ENCODE measurements around the gene HLTF. TPM values are rescaled to one million over a fixed set of nuclear protein-coding genes. Genes with fewer than 3 reads are reported as not detected.

The HLTF gene
- total RNA-seq, 6 experiments from 2014 or later = 10.5 to 14.6 (median 12.3) TPM

DNA sequence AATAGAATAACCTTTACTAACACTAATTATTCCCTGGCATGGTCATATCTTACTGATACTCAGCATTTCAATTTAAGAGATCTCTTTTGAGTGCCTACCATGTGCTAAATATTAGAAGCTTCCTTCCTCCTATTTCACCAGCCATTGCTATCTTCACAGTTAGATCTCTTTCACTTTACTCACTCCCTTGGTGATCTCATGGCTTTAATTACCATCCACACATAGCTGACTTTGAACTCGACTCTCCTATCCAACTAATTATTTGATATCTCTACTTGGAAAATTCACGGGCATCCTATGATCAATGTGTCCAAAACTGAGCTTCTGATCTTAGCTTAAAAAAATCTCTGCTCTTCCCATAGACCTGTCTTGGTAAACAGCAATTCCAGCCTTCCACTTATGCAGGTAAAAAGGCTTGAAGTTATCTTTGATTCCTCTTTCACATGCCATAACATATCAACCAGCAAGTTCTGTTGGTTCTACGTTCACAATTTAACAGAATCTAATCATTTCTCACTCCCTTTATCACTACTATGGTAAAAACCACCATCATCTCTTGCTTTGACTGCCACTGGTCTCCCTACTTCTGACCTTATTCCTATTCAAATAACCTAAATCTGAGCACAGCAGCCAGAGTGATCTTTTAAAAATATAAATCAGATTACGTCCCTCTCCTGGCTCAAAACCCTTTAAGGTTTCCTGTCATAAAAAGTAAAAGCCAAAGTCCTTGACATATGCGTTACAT, 41.8 kb downstream of the HLTF start:
- Histone ChIP-seq H3K4me3 (no peak overlapping the region), H3K36me3 (no peaks in the 10 kb centered on the region), H3K27me3 (no peaks in the 10 kb centered on the region), H3K27ac (no peak overlapping the region), H3K9me3 (no peaks in the 10 kb centered on the region), H3K4me1 (peaks cover 0 to 4% (median 0%) of the 10 kb centered on the region in 4 donors)
- TF ChIP-seq, protein P1, sequence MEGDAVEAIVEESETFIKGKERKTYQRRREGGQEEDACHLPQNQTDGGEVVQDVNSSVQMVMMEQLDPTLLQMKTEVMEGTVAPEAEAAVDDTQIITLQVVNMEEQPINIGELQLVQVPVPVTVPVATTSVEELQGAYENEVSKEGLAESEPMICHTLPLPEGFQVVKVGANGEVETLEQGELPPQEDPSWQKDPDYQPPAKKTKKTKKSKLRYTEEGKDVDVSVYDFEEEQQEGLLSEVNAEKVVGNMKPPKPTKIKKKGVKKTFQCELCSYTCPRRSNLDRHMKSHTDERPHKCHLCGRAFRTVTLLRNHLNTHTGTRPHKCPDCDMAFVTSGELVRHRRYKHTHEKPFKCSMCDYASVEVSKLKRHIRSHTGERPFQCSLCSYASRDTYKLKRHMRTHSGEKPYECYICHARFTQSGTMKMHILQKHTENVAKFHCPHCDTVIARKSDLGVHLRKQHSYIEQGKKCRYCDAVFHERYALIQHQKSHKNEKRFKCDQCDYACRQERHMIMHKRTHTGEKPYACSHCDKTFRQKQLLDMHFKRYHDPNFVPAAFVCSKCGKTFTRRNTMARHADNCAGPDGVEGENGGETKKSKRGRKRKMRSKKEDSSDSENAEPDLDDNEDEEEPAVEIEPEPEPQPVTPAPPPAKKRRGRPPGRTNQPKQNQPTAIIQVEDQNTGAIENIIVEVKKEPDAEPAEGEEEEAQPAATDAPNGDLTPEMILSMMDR (IDR thresholded peaks at IDR 0.05) = no peak
- no peak for TF ChIP-seq POLR2A (IDR thresholded peaks at IDR 0.05)
- ATAC-seq = no peak
- intact Hi-C loops (cut with DNase I) = no loop called here
- no peak for DNase-seq
- WGBS (ENCODE audit: insufficient coverage, low coverage, low lambda C conversion rate, missing lambda C conversion rate) = 82% methylated on average over 5 of the region's 5 CpGs

- Histone ChIP-seq H3K9me3 (no peaks in the 10 kb centered on the region), H3K27me3 (no peaks in the 10 kb centered on the region), H3K4me3 (no peak overlapping the region), H3K36me3 (no peaks in the 10 kb centered on the region), H3K4me1 (peaks cover 0 to 12% (median 4%) of the 10 kb centered on the region in 4 donors), H3K27ac (no peak overlapping the region)
- no peak for TF ChIP-seq POLR2A (IDR thresholded peaks at IDR 0.05)
- TF ChIP-seq, protein P1 (IDR thresholded peaks at IDR 0.05) = no peak
- WGBS (ENCODE audit: insufficient coverage, low coverage, low lambda C conversion rate, missing lambda C conversion rate) = 46% methylated on average over 1 of the region's 1 CpG
- DNase-seq = no peak
- intact Hi-C loops (cut with DNase I) = no loop called here
- ATAC-seq = peak in 1 of 4 donors; percentile 53
These were observed 43.4 kb downstream of the HLTF start for GRCh38 chr3:149042789-149043386.

DNA sequence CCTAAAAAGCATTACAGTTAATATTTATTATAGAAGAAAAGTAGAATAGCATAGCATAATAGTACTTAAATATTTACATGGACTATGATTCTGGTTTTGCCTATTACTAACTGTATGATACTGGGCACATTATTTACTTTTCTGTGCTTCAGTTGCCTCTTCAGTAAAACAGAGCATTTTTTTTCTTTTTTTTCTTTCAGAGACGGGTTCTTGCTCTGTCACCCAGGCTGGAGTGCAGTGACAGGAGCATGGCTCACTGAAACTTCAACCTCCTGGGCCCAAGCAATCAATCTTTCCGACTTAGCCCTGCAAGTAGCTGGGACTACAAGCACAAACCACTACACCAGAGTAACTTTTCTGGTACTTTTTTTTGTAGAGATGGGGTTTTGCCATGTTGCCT, 48.0 kb downstream of the HLTF start:
- Histone ChIP-seq H3K27me3 (no peaks in the 10 kb centered on the region), H3K4me3 (no peak overlapping the region), H3K4me1 (peaks cover 0 to 13% (median 5%) of the 10 kb centered on the region in 4 donors), H3K36me3 (no peaks in the 10 kb centered on the region), H3K27ac (peak overlapping the region in 2 of 3 donors; percentile 22 to 70), H3K9me3 (no peaks in the 10 kb centered on the region)
- ATAC-seq (peak; percentile 49 to 61 (median 56)), DNase-seq (no peak)
- TF ChIP-seq POLR2A (IDR thresholded peaks at IDR 0.05) = no peak
- TF ChIP-seq, protein P1 (IDR thresholded peaks at IDR 0.05) = no peak
- WGBS (ENCODE audit: insufficient coverage, low coverage, low lambda C conversion rate, missing lambda C conversion rate) = 38% methylated on average over 2 of the region's 2 CpGs
- intact Hi-C loops (cut with DNase I) = no loop called here

- ATAC-seq (peak; percentile 95 to 97 (median 96)), DNase-seq (no peak)
- no peak overlapping the region for H3K4me3 ChIP-seq
- WGBS (ENCODE audit: insufficient coverage, low coverage, low lambda C conversion rate, missing lambda C conversion rate) = 47% methylated on average over 4 of the region's 4 CpGs
- no peaks in the 10 kb centered on the region for H3K27me3 ChIP-seq
- H3K36me3 ChIP-seq = no peaks in the 10 kb centered on the region
- intact Hi-C loops (cut with DNase I) = no loop called here
- H3K9me3 ChIP-seq = no peaks in the 10 kb centered on the region
- TF ChIP-seq, protein P1 (IDR thresholded peaks at IDR 0.05) = no peak
- TF ChIP-seq POLR2A (IDR thresholded peaks at IDR 0.05) = no peak
- peaks cover 0 to 13% (median 5%) of the 10 kb centered on the region in 4 donors for H3K4me1 ChIP-seq
- peak overlapping the region in 2 of 3 donors; percentile 22 to 70 for H3K27ac ChIP-seq
These were observed 48.6 kb downstream of the HLTF start for GRCh38 chr3:149037684-149038083.

Measured in right lobe of liver (tissue), 6 donors.